H1 (cell line): ENCODE measurements around the gene CPM. TPM values are rescaled to one million over a fixed set of nuclear protein-coding genes. Genes with fewer than 3 reads are reported as not detected.

Source experiments
- CTCF ChIA-PET: fragments of 300-600 bp; sonication (Branson Sonifier 250); formaldehyde crosslinking; loops from one replicate; lab custom pipeline; 2021; ENCODE audit not compliant: partially characterized antibody; lab: Charles Lee
- POLR2A ChIA-PET: fragments of 300-600 bp; sonication (Branson Sonifier 250); formaldehyde crosslinking; loops from one replicate; lab custom pipeline; 2021; ENCODE audit warnings: inconsistent platforms; ENCODE audit not compliant: partially characterized antibody; lab: Charles Lee
- DNase-seq, 2 experiments: peaks; one replicate each; pipeline versions ENCODE4 v3.0.0 to v3.0.0-alpha.2; 2010 to 2022; ENCODE audit warnings: low spot score in 2 of 2, low read depth in 1 of 2, mixed read lengths in 1 of 2
- FAIRE-seq: peaks from 2 replicates; lab custom pipeline; 2011; peaks lifted over from hg19 to GRCh38; lab: Jason Lieb, UNC
- H2AFZ ChIP-seq: 2 replicates; pipeline ENCODE4 v1.8.1; 2012; ENCODE audit warnings: low read length, inconsistent platforms
- H2AK5ac ChIP-seq: 2 replicates; pipeline ENCODE4 v1.6.1; 2013; ENCODE audit warnings: low read depth, low read length
- H2BK120ac ChIP-seq: replicated peaks from 2 replicates; pipeline ENCODE3; 2013; ENCODE audit warnings: low read depth, low read length, inconsistent platforms
- H2BK12ac ChIP-seq: 2 replicates; pipeline ENCODE4 v1.6.1; 2013; ENCODE audit warnings: low read depth, low read length
- H2BK15ac ChIP-seq: 2 replicates; pipeline ENCODE4 v1.6.1; 2013; ENCODE audit warnings: low read length
- H2BK20ac ChIP-seq: 2 replicates; pipeline ENCODE4 v1.6.1; 2013; ENCODE audit warnings: low read length
- H2BK5ac ChIP-seq: 2 replicates; pipeline ENCODE4 v1.6.1; 2013; ENCODE audit warnings: low read depth, low read length
- H3K14ac ChIP-seq: 2 replicates; pipeline ENCODE4 v1.6.1; 2013; ENCODE audit warnings: inconsistent platforms; ENCODE audit not compliant: insufficient read length
- H3K18ac ChIP-seq: 2 replicates; pipeline ENCODE4 v1.6.1; 2013; ENCODE audit warnings: low read length; ENCODE audit errors: extremely low read depth
- H3K23ac ChIP-seq: 2 replicates; pipeline ENCODE4 v1.6.1; 2013; ENCODE audit warnings: inconsistent platforms; ENCODE audit not compliant: insufficient read length
- H3K23me2 ChIP-seq: 2 replicates; pipeline ENCODE4 v1.6.1; 2013; ENCODE audit warnings: low read depth, low read length
- H3K27ac ChIP-seq: 2 replicates; pipeline ENCODE4 v1.6.1; 2011; ENCODE audit warnings: low read depth, low read length, inconsistent platforms
- H3K27me3 ChIP-seq, 4 experiments: replicated peaks in 1 of 4; 1 replicate in 1 of 4; 2 replicates in 3 of 4; pipeline versions ENCODE4 v1.6.1 to v1.8.1; 2011 to 2013; ENCODE audit warnings: low read length in 3 of 4, mild to moderate bottlenecking in 3 of 4, inconsistent platforms in 2 of 4, mixed read lengths in 2 of 4, moderate library complexity in 1 of 4; ENCODE audit not compliant: control insufficient read depth in 3 of 4, insufficient read depth in 3 of 4; ENCODE audit errors: extremely low read depth in 1 of 4
- H3K36me3 ChIP-seq, 4 experiments: 2 replicates each; pipeline versions ENCODE4 v1.6.1 to v1.8.1; 2011 to 2013; ENCODE audit warnings: mild to moderate bottlenecking in 4 of 4, low read length in 3 of 4, moderate library complexity in 2 of 4, control low read depth in 1 of 4, inconsistent platforms in 1 of 4; ENCODE audit not compliant: insufficient read depth in 4 of 4, control insufficient read depth in 2 of 4
- H3K4ac ChIP-seq: replicated peaks from 2 replicates; pipeline ENCODE3; 2013; ENCODE audit warnings: low read length, low read depth, mixed read lengths, inconsistent platforms; ENCODE audit not compliant: insufficient read length
- H3K4me1 ChIP-seq, 4 experiments: replicated peaks in 1 of 4; 1 replicate in 1 of 4; 2 replicates in 3 of 4; pipeline versions ENCODE4 v1.6.1 to v1.8.1; 2011 to 2013; ENCODE audit warnings: low read length in 3 of 4, inconsistent platforms in 2 of 4, mixed read lengths in 1 of 4; ENCODE audit not compliant: insufficient read depth in 4 of 4, control insufficient read depth in 3 of 4
- H3K4me2 ChIP-seq, 2 experiments: 2 replicates each; pipeline versions ENCODE4 v1.6.1 to v1.8.1; 2011 to 2013; ENCODE audit warnings: low read depth in 2 of 2, low read length in 2 of 2, control low read depth in 1 of 2, inconsistent platforms in 1 of 2, mild to moderate bottlenecking in 1 of 2; ENCODE audit not compliant: insufficient read depth in 1 of 2
- H3K4me3 ChIP-seq, 4 experiments: fragments of 200-600, 300-600 bp in 1 of 4; sonication (generic), shearing (Covaris generic), sonication (Bioruptor Twin) in 1 of 4; 2 replicates each; pipeline versions ENCODE4 v1.5.1 to v1.8.1; 2011 to 2016; ENCODE audit warnings: low read length in 4 of 4, low read depth in 3 of 4, control low read depth in 2 of 4, inconsistent platforms in 2 of 4, mild to moderate bottlenecking in 2 of 4, mixed read lengths in 1 of 4, moderate library complexity in 1 of 4; ENCODE audit not compliant: insufficient read depth in 2 of 4; ENCODE audit errors: extremely low read depth in 1 of 4
- H3K56ac ChIP-seq: replicated peaks from 2 replicates; pipeline ENCODE3; 2013; ENCODE audit warnings: low read depth, mild to moderate bottlenecking, mixed read lengths, low read length, inconsistent platforms; ENCODE audit not compliant: insufficient read length
- H3K79me1 ChIP-seq: 2 replicates; pipeline ENCODE4 v1.6.1; 2013; ENCODE audit warnings: low read depth, low read length, control low read depth
- H3K79me2 ChIP-seq, 2 experiments: 2 replicates each; pipeline versions ENCODE4 v1.6.1 to v1.8.1; 2012 to 2013; ENCODE audit warnings: low read length in 2 of 2, mild to moderate bottlenecking in 2 of 2, inconsistent platforms in 1 of 2; ENCODE audit not compliant: insufficient read depth in 2 of 2, control insufficient read depth in 1 of 2
- H3K9ac ChIP-seq, 4 experiments: replicated peaks in 1 of 4; 1 replicate in 1 of 4; 2 replicates in 3 of 4; pipeline versions ENCODE4 v1.6.1 to v1.8.1; 2011 to 2013; ENCODE audit warnings: low read depth in 3 of 4, low read length in 3 of 4, control low read depth in 2 of 4, mild to moderate bottlenecking in 2 of 4, moderate library complexity in 2 of 4, inconsistent platforms in 1 of 4; ENCODE audit errors: extremely low read depth in 1 of 4
- H3K9me3 ChIP-seq, 2 experiments: 2 replicates each; pipeline versions ENCODE4 v1.6.1 to v1.8.1; 2012 to 2013; ENCODE audit warnings: mild to moderate bottlenecking in 2 of 2, moderate library complexity in 2 of 2, control low read depth in 1 of 2, inconsistent platforms in 1 of 2, low read depth in 1 of 2, low read length in 1 of 2, mixed read lengths in 1 of 2; ENCODE audit not compliant: insufficient read depth in 2 of 2
- H4K20me1 ChIP-seq, 2 experiments: replicated peaks in 1 of 2; 2 replicates each; pipeline versions ENCODE3 to v1.8.1; 2011 to 2013; ENCODE audit warnings: inconsistent platforms in 2 of 2, low read length in 2 of 2, mild to moderate bottlenecking in 1 of 2; ENCODE audit not compliant: insufficient read depth in 2 of 2, control insufficient read depth in 1 of 2
- H4K5ac ChIP-seq: 2 replicates; pipeline ENCODE4 v1.6.1; 2013; ENCODE audit warnings: low read length, low read depth, mixed read lengths, inconsistent platforms; ENCODE audit not compliant: insufficient read length
- H4K8ac ChIP-seq: 2 replicates; pipeline ENCODE4 v1.8.0; 2013; ENCODE audit warnings: mild to moderate bottlenecking, moderate library complexity, low read length, inconsistent platforms; ENCODE audit not compliant: insufficient read depth; ENCODE audit errors: extremely low read depth
- H4K91ac ChIP-seq: replicated peaks from 2 replicates; pipeline ENCODE3; 2013; ENCODE audit warnings: low read length, mixed read lengths, inconsistent platforms; ENCODE audit not compliant: insufficient read length
- ASH2L ChIP-seq: fragments of 200-600, 300-600 bp; sonication (generic); IDR thresholded peaks from one replicate; pipeline ENCODE4 v1.7.1; 2017; ENCODE audit warnings: low read length
- ATF2 ChIP-seq: IDR thresholded peaks from 2 replicates; pipeline ENCODE4 v1.6.1; 2012; ENCODE audit warnings: low read length, inconsistent platforms
- EP300 ChIP-seq, 2 experiments: IDR thresholded peaks; 1 replicate in 1 of 2; 2 replicates in 1 of 2; pipeline ENCODE4 v1.6.1; 2011 to 2012; ENCODE audit warnings: low read depth in 2 of 2, low read length in 2 of 2, mild to moderate bottlenecking in 2 of 2, borderline replicate concordance in 1 of 2, inconsistent platforms in 1 of 2, moderate library complexity in 1 of 2
- FOSL1 ChIP-seq: IDR thresholded peaks from 2 replicates; pipeline ENCODE4 v1.6.1; 2011; ENCODE audit warnings: mild to moderate bottlenecking, low read depth, low read length, moderate library complexity; ENCODE audit not compliant: insufficient read depth
- HDAC6 ChIP-seq: IDR thresholded peaks from one replicate; pipeline ENCODE4 v1.7.1; 2012; ENCODE audit warnings: low read depth, mild to moderate bottlenecking, inconsistent platforms, low read length, moderate library complexity
- MAX ChIP-seq: IDR thresholded peaks from 2 replicates; pipeline ENCODE4 v1.6.1; 2012; ENCODE audit warnings: inconsistent platforms
- NANOG ChIP-seq: IDR thresholded peaks from 2 replicates; pipeline ENCODE4 v1.6.1; 2011; ENCODE audit warnings: low read length, low read depth, mild to moderate bottlenecking, inconsistent platforms; ENCODE audit not compliant: insufficient read depth, poor library complexity, severe bottlenecking
- NRF1 ChIP-seq: IDR thresholded peaks from 2 replicates; pipeline ENCODE4 v1.6.1; 2011; ENCODE audit warnings: mild to moderate bottlenecking, low read depth, low read length, improper control_type of control experiment
- PHF8 ChIP-seq: fragments of 200-600 bp; sonication (generic); conservative IDR thresholded peaks from 2 replicates; pipeline ENCODE4 v1.7.1; 2012; ENCODE audit warnings: low read depth, mild to moderate bottlenecking, inconsistent platforms, low read length, moderate library complexity
- SIRT6 ChIP-seq: IDR thresholded peaks from one replicate; pipeline ENCODE4 v1.7.1; 2012; ENCODE audit warnings: low read length, inconsistent platforms
- SP1 ChIP-seq: IDR thresholded peaks from 2 replicates; pipeline ENCODE4 v1.6.1; 2011; ENCODE audit warnings: low read depth, low read length
- SRF ChIP-seq: IDR thresholded peaks from 2 replicates; pipeline ENCODE4 v1.6.1; 2011; ENCODE audit warnings: mild to moderate bottlenecking, low read depth, low read length, moderate library complexity
- SUZ12 ChIP-seq: fragments of 200-600 bp; sonication (generic); IDR thresholded peaks from 2 replicates; pipeline ENCODE4 v1.6.1; 2012; ENCODE audit warnings: mild to moderate bottlenecking, inconsistent platforms, low read length, moderate library complexity, mixed read lengths
- TAF7 ChIP-seq: optimal IDR thresholded peaks from 2 replicates; pipeline ENCODE3; 2011; ENCODE audit warnings: low read depth, mild to moderate bottlenecking, inconsistent platforms, low read length, moderate library complexity, borderline replicate concordance
- polyA plus RNA-seq, 7 experiments: library from polyadenylated mRNA; depleted of rRNA in 3 of 7; stranded (reverse) in 5 of 7; unstranded in 2 of 7; fragments of >200 nt in 5 of 7; fragments of 200-250 nt in 2 of 7; gene quantifications; 1 replicate in 5 of 7; 2 replicates in 1 of 7; 4 replicates in 1 of 7; pipeline versions ENCODE4 v1.2.1 to v1.2.3, GENCODE V29; 2011 to 2013; ENCODE audit warnings: missing spikeins in 2 of 7, mixed read lengths in 2 of 7
- total RNA-seq: library from RNA; stranded (reverse); fragmentation: NEBNext Ultra II Directional; extraction: Animal tissue kit (Norgen Biotek cat#: 25700); gene quantifications from 2 replicates; pipeline ENCODE4 v1.2.1, GENCODE V29; 2021

Gene CPM
- total and polyA plus RNA-seq, 2 of the 8 experiments (the other 6 are each of a cell fraction or from before 2014, with no cell fraction given), result 0.33 to 3.1 TPM

- H2BK15ac ChIP-seq, result no peak overlapping the region
- H4K5ac ChIP-seq, result no peak overlapping the region
- H3K9ac ChIP-seq, result no peak overlapping the region
- no peak overlapping the region for H3K23ac ChIP-seq
- H3K27me3 ChIP-seq, result peaks cover 0 to under 1% (median 0%) of the 10 kb centered on the region in 4 experiments; a peak in 1 of 7 replicates
- no peak overlapping the region for H3K4ac ChIP-seq
- H3K23me2 ChIP-seq, result no peaks in the 10 kb centered on the region
- H3K4me3 ChIP-seq, result no peak overlapping the region
- H4K91ac ChIP-seq, result no peak overlapping the region
- FAIRE-seq (no peak), DNase-seq (no peak)
- no peaks in the 10 kb centered on the region for H3K9me3 ChIP-seq
- no peak overlapping the region for H2AK5ac ChIP-seq
- no peak overlapping the region for H2AFZ ChIP-seq
- H2BK120ac ChIP-seq, result no peak overlapping the region
- H2BK5ac ChIP-seq, result no peak overlapping the region
- no peaks in the 10 kb centered on the region for H3K4me1 ChIP-seq
- no peaks in the 10 kb centered on the region for H3K79me1 ChIP-seq
- H2BK20ac ChIP-seq, result no peak overlapping the region
- no peaks in the 10 kb centered on the region for H3K79me2 ChIP-seq
- no peaks in the 10 kb centered on the region for H3K36me3 ChIP-seq
- no peaks in the 10 kb centered on the region for H4K20me1 ChIP-seq
- no peak overlapping the region for H2BK12ac ChIP-seq
- ChIA-PET POLR2A (no interaction called here), CTCF (interaction anchor here (1.2 to 1.3 kb wide), 2 partner anchors 99 to 101 kb away, joined by 3 read pairs; no protein-coding TSS in a partner anchor)
- H3K56ac ChIP-seq, result no peak overlapping the region
- H4K8ac ChIP-seq, result no peak overlapping the region
- no peak overlapping the region for H3K4me2 ChIP-seq
- H3K14ac ChIP-seq, result no peak overlapping the region
- H3K18ac ChIP-seq, result no peak overlapping the region
- H3K27ac ChIP-seq, result no peak overlapping the region
- no peak for TF ChIP-seq SRF
- TF ChIP-seq HDAC6, result no peak
- TF ChIP-seq EP300 (IDR thresholded peaks at IDR 0.05; ENCODE audit: borderline replicate concordance in 1 of 2, low read depth in 2 of 2, low read length in 2 of 2), result no peak
- TF ChIP-seq PHF8, result no peak
- no peak for TF ChIP-seq FOSL1
- no peak for TF ChIP-seq ASH2L
- TF ChIP-seq NANOG, result no peak
- no peak for TF ChIP-seq SUZ12
- no peak for TF ChIP-seq TAF7
- no peak for TF ChIP-seq MAX
- no peak for TF ChIP-seq ATF2
- TF ChIP-seq NRF1, result no peak
- no peak for TF ChIP-seq SP1
- no peak for TF ChIP-seq SIRT6
Observed at GRCh38 chr12:68970306-68970705, 37.3 kb upstream of the CPM start.
